H1 (cell line): ENCODE data around the gene ZSCAN22. TPM values are rescaled to one million over a fixed set of nuclear protein-coding genes. Genes with fewer than 3 reads are reported as not detected.

Experiments
- CTCF ChIA-PET: fragments of 300-600 bp; sonication (Branson Sonifier 250); formaldehyde crosslinking; loops from one replicate; lab custom pipeline; 2021; ENCODE audit not compliant: partially characterized antibody; lab: Charles Lee
- POLR2A ChIA-PET: fragments of 300-600 bp; sonication (Branson Sonifier 250); formaldehyde crosslinking; loops from one replicate; lab custom pipeline; 2021; ENCODE audit warnings: inconsistent platforms; ENCODE audit not compliant: partially characterized antibody; lab: Charles Lee
- DNase-seq, 2 experiments: peaks; one replicate each; pipeline versions ENCODE4 v3.0.0 to v3.0.0-alpha.2; 2010 to 2022; ENCODE audit warnings: low spot score in 2 of 2, low read depth in 1 of 2, mixed read lengths in 1 of 2
- FAIRE-seq: peaks from 2 replicates; lab custom pipeline; 2011; peaks lifted over from hg19 to GRCh38; lab: Jason Lieb, UNC
- H2AFZ ChIP-seq: 2 replicates; pipeline ENCODE4 v1.8.1; 2012; ENCODE audit warnings: low read length, inconsistent platforms
- H2AK5ac ChIP-seq: 2 replicates; pipeline ENCODE4 v1.6.1; 2013; ENCODE audit warnings: low read depth, low read length
- H2BK120ac ChIP-seq: replicated peaks from 2 replicates; pipeline ENCODE3; 2013; ENCODE audit warnings: low read depth, low read length, inconsistent platforms
- H2BK12ac ChIP-seq: 2 replicates; pipeline ENCODE4 v1.6.1; 2013; ENCODE audit warnings: low read depth, low read length
- H2BK15ac ChIP-seq: 2 replicates; pipeline ENCODE4 v1.6.1; 2013; ENCODE audit warnings: low read length
- H2BK20ac ChIP-seq: 2 replicates; pipeline ENCODE4 v1.6.1; 2013; ENCODE audit warnings: low read length
- H2BK5ac ChIP-seq: 2 replicates; pipeline ENCODE4 v1.6.1; 2013; ENCODE audit warnings: low read depth, low read length
- H3K14ac ChIP-seq: 2 replicates; pipeline ENCODE4 v1.6.1; 2013; ENCODE audit warnings: inconsistent platforms; ENCODE audit not compliant: insufficient read length
- H3K18ac ChIP-seq: 2 replicates; pipeline ENCODE4 v1.6.1; 2013; ENCODE audit warnings: low read length; ENCODE audit errors: extremely low read depth
- H3K23ac ChIP-seq: 2 replicates; pipeline ENCODE4 v1.6.1; 2013; ENCODE audit warnings: inconsistent platforms; ENCODE audit not compliant: insufficient read length
- H3K23me2 ChIP-seq: 2 replicates; pipeline ENCODE4 v1.6.1; 2013; ENCODE audit warnings: low read depth, low read length
- H3K27ac ChIP-seq: 2 replicates; pipeline ENCODE4 v1.6.1; 2011; ENCODE audit warnings: low read depth, low read length, inconsistent platforms
- H3K27me3 ChIP-seq, 4 experiments: replicated peaks in 1 of 4; 1 replicate in 1 of 4; 2 replicates in 3 of 4; pipeline versions ENCODE4 v1.6.1 to v1.8.1; 2011 to 2013; ENCODE audit warnings: low read length in 3 of 4, mild to moderate bottlenecking in 3 of 4, inconsistent platforms in 2 of 4, mixed read lengths in 2 of 4, moderate library complexity in 1 of 4; ENCODE audit not compliant: control insufficient read depth in 3 of 4, insufficient read depth in 3 of 4; ENCODE audit errors: extremely low read depth in 1 of 4
- H3K36me3 ChIP-seq, 4 experiments: 2 replicates each; pipeline versions ENCODE4 v1.6.1 to v1.8.1; 2011 to 2013; ENCODE audit warnings: mild to moderate bottlenecking in 4 of 4, low read length in 3 of 4, moderate library complexity in 2 of 4, control low read depth in 1 of 4, inconsistent platforms in 1 of 4; ENCODE audit not compliant: insufficient read depth in 4 of 4, control insufficient read depth in 2 of 4
- H3K4ac ChIP-seq: replicated peaks from 2 replicates; pipeline ENCODE3; 2013; ENCODE audit warnings: low read length, low read depth, mixed read lengths, inconsistent platforms; ENCODE audit not compliant: insufficient read length
- H3K4me1 ChIP-seq, 4 experiments: replicated peaks in 1 of 4; 1 replicate in 1 of 4; 2 replicates in 3 of 4; pipeline versions ENCODE4 v1.6.1 to v1.8.1; 2011 to 2013; ENCODE audit warnings: low read length in 3 of 4, inconsistent platforms in 2 of 4, mixed read lengths in 1 of 4; ENCODE audit not compliant: insufficient read depth in 4 of 4, control insufficient read depth in 3 of 4
- H3K4me2 ChIP-seq, 2 experiments: 2 replicates each; pipeline versions ENCODE4 v1.6.1 to v1.8.1; 2011 to 2013; ENCODE audit warnings: low read depth in 2 of 2, low read length in 2 of 2, control low read depth in 1 of 2, inconsistent platforms in 1 of 2, mild to moderate bottlenecking in 1 of 2; ENCODE audit not compliant: insufficient read depth in 1 of 2
- H3K4me3 ChIP-seq, 4 experiments: fragments of 200-600, 300-600 bp in 1 of 4; sonication (generic), shearing (Covaris generic), sonication (Bioruptor Twin) in 1 of 4; 2 replicates each; pipeline versions ENCODE4 v1.5.1 to v1.8.1; 2011 to 2016; ENCODE audit warnings: low read length in 4 of 4, low read depth in 3 of 4, control low read depth in 2 of 4, inconsistent platforms in 2 of 4, mild to moderate bottlenecking in 2 of 4, mixed read lengths in 1 of 4, moderate library complexity in 1 of 4; ENCODE audit not compliant: insufficient read depth in 2 of 4; ENCODE audit errors: extremely low read depth in 1 of 4
- H3K56ac ChIP-seq: replicated peaks from 2 replicates; pipeline ENCODE3; 2013; ENCODE audit warnings: low read depth, mild to moderate bottlenecking, mixed read lengths, low read length, inconsistent platforms; ENCODE audit not compliant: insufficient read length
- H3K79me1 ChIP-seq: 2 replicates; pipeline ENCODE4 v1.6.1; 2013; ENCODE audit warnings: low read depth, low read length, control low read depth
- H3K79me2 ChIP-seq, 2 experiments: 2 replicates each; pipeline versions ENCODE4 v1.6.1 to v1.8.1; 2012 to 2013; ENCODE audit warnings: low read length in 2 of 2, mild to moderate bottlenecking in 2 of 2, inconsistent platforms in 1 of 2; ENCODE audit not compliant: insufficient read depth in 2 of 2, control insufficient read depth in 1 of 2
- H3K9ac ChIP-seq, 4 experiments: replicated peaks in 1 of 4; 1 replicate in 1 of 4; 2 replicates in 3 of 4; pipeline versions ENCODE4 v1.6.1 to v1.8.1; 2011 to 2013; ENCODE audit warnings: low read depth in 3 of 4, low read length in 3 of 4, control low read depth in 2 of 4, mild to moderate bottlenecking in 2 of 4, moderate library complexity in 2 of 4, inconsistent platforms in 1 of 4; ENCODE audit errors: extremely low read depth in 1 of 4
- H3K9me3 ChIP-seq, 2 experiments: 2 replicates each; pipeline versions ENCODE4 v1.6.1 to v1.8.1; 2012 to 2013; ENCODE audit warnings: mild to moderate bottlenecking in 2 of 2, moderate library complexity in 2 of 2, control low read depth in 1 of 2, inconsistent platforms in 1 of 2, low read depth in 1 of 2, low read length in 1 of 2, mixed read lengths in 1 of 2; ENCODE audit not compliant: insufficient read depth in 2 of 2
- H4K20me1 ChIP-seq, 2 experiments: replicated peaks in 1 of 2; 2 replicates each; pipeline versions ENCODE3 to v1.8.1; 2011 to 2013; ENCODE audit warnings: inconsistent platforms in 2 of 2, low read length in 2 of 2, mild to moderate bottlenecking in 1 of 2; ENCODE audit not compliant: insufficient read depth in 2 of 2, control insufficient read depth in 1 of 2
- H4K5ac ChIP-seq: 2 replicates; pipeline ENCODE4 v1.6.1; 2013; ENCODE audit warnings: low read length, low read depth, mixed read lengths, inconsistent platforms; ENCODE audit not compliant: insufficient read length
- H4K8ac ChIP-seq: 2 replicates; pipeline ENCODE4 v1.8.0; 2013; ENCODE audit warnings: mild to moderate bottlenecking, moderate library complexity, low read length, inconsistent platforms; ENCODE audit not compliant: insufficient read depth; ENCODE audit errors: extremely low read depth
- H4K91ac ChIP-seq: replicated peaks from 2 replicates; pipeline ENCODE3; 2013; ENCODE audit warnings: low read length, mixed read lengths, inconsistent platforms; ENCODE audit not compliant: insufficient read length
- CBX8 ChIP-seq: fragments of 300-800, 300-1000 bp; sonication (generic); IDR thresholded peaks from 2 replicates; pipeline ENCODE4 v1.7.1; 2016; ENCODE audit warnings: low read depth, low read length, borderline replicate concordance
- HDAC2 ChIP-seq, 2 experiments: fragments of 300-600 bp in 1 of 2; sonication (generic) in 1 of 2; IDR thresholded peaks; 2 replicates each; pipeline ENCODE4 v1.6.1; 2011 to 2012; ENCODE audit warnings: low read depth in 2 of 2, low read length in 2 of 2, mild to moderate bottlenecking in 2 of 2, moderate library complexity in 2 of 2, borderline replicate concordance in 1 of 2, inconsistent platforms in 1 of 2
- TAF7 ChIP-seq: optimal IDR thresholded peaks from 2 replicates; pipeline ENCODE3; 2011; ENCODE audit warnings: low read depth, mild to moderate bottlenecking, inconsistent platforms, low read length, moderate library complexity, borderline replicate concordance
- TBP ChIP-seq: IDR thresholded peaks from 2 replicates; pipeline ENCODE4 v1.6.1; 2011; ENCODE audit warnings: low read depth, low read length, improper control_type of control experiment
- TEAD4 ChIP-seq: IDR thresholded peaks from 2 replicates; pipeline ENCODE4 v1.6.1; 2012; ENCODE audit warnings: low read depth, low read length, inconsistent platforms, mixed read lengths
- YY1 ChIP-seq: IDR thresholded peaks from 2 replicates; pipeline ENCODE4 v1.6.1; 2011; ENCODE audit warnings: low read depth, mild to moderate bottlenecking, low read length
- WGBS, 2 experiments: shearing (Covaris generic) in 1 of 2; methylation state at CpG; one replicate each; pipeline versions ENCODE4 v1.1.6 to v1.1.7; 2013 to 2015; ENCODE audit warnings: low lambda C conversion rate in 2 of 2, mixed read lengths in 2 of 2, inconsistent platforms in 1 of 2, low coverage in 1 of 2, missing lambda C conversion rate in 1 of 2; ENCODE audit not compliant: insufficient replicate concordance in 2 of 2, insufficient coverage in 1 of 2, insufficient read length in 1 of 2; ENCODE audit errors: extremely low coverage in 1 of 2, missing lambda C conversion rate in 1 of 2; 5-methylcytosine and 5-hydroxymethylcytosine counted together
- polyA plus RNA-seq, 7 experiments: library from polyadenylated mRNA; depleted of rRNA in 3 of 7; stranded (reverse) in 5 of 7; unstranded in 2 of 7; fragments of >200 nt in 5 of 7; fragments of 200-250 nt in 2 of 7; gene quantifications; 1 replicate in 5 of 7; 2 replicates in 1 of 7; 4 replicates in 1 of 7; pipeline versions ENCODE4 v1.2.1 to v1.2.3, GENCODE V29; 2011 to 2013; ENCODE audit warnings: missing spikeins in 2 of 7, mixed read lengths in 2 of 7
- total RNA-seq: library from RNA; stranded (reverse); fragmentation: NEBNext Ultra II Directional; extraction: Animal tissue kit (Norgen Biotek cat#: 25700); gene quantifications from 2 replicates; pipeline ENCODE4 v1.2.1, GENCODE V29; 2021

Gene ZSCAN22
- total and polyA plus RNA-seq, 2 of the 8 experiments (the other 6 are each of a cell fraction or from before 2014, with no cell fraction given), result 3.2 to 3.3 TPM

DNA sequence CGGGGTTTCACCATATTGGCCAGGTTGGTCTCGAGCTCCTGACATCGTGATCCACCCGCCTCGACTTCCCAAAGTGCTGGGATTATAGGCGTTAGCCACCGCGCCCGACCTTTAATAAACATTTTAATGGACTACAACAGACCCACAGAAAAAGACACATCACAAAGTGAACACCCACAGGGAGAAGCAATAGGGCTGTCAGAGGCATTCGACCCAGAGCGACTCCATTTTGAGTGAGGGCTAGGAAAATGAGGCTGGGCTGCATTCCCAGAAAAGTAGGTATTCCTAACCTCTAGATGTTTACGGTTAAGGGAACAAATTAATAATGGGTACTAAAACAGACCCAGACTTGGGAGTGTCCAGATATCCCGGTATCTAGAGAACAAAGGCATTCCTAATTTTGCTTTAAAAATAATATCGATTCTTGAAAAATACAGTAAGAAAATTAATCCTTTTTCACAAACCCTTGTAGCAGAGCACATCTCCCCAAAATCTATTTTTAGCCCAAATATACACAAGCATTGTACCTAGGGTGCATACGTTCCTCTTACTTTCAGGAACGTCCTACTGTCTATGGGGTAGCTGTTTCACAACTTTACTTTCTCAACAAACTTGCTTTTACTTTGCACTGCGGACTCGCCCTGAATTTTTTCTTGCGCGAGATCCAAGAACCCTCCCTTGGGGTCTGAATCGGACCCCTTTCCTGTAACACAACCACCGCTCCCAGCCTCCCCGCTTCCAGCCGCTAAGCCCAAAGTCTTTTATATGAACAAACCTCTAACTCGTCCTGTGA lies 48.9 kb upstream of the ZSCAN22 start:
- Histone ChIP-seq H3K4me1 (peaks cover 4 to 11% (median 6%) of the 10 kb centered on the region in 4 experiments; a peak in 6 of 7 replicates), H4K5ac (peak overlapping the region; percentile 25), H3K18ac (no peak overlapping the region; the same call in 1 of the 2 replicates), H4K91ac (no peak overlapping the region), H4K20me1 (peaks cover 9 to 17% of the 10 kb centered on the region in 2 experiments), H3K4ac (no peak overlapping the region), H4K8ac (peak overlapping the region; percentile 47), H3K9ac (peak overlapping the region; percentile 64 to 95 (median 80)), H2BK5ac (peak overlapping the region; percentile 88; the same call in 1 of the 2 replicates), H3K4me2 (peak overlapping the region; percentile 74 to 78), H2BK120ac (no peak overlapping the region), H3K79me2 (peaks cover 23 to 46% of the 10 kb centered on the region in 2 experiments), H2BK15ac (no peak overlapping the region), H2AFZ (no peak overlapping the region), H3K4me3 (peak overlapping the region; percentile 86 to 97 (median 94)), H2AK5ac (no peak overlapping the region), H3K27me3 (no peaks in the 10 kb centered on the region), H3K23me2 (peaks cover 6% of the 10 kb centered on the region), H2BK12ac (no peak overlapping the region), H3K79me1 (peaks cover 15% of the 10 kb centered on the region), H3K23ac (no peak overlapping the region), H3K9me3 (no peaks in the 10 kb centered on the region), H3K27ac (peak overlapping the region; percentile 78), H3K56ac (no peak overlapping the region), H3K14ac (no peak overlapping the region), H2BK20ac (no peak overlapping the region), H3K36me3 (peaks cover 0 to 13% (median 2%) of the 10 kb centered on the region in 4 experiments; a peak in 3 of 8 replicates)
- FAIRE-seq (no peak), DNase-seq (no peak)
- TF ChIP-seq TBP (no peak), HDAC2 (IDR thresholded peaks at IDR 0.05; ENCODE audit: borderline replicate concordance in 1 of 2, low read depth in 2 of 2, low read length in 2 of 2) (no peak), CBX8 (no peak), TEAD4 (no peak), TAF7 (no peak), YY1 (peak; percentile 61; the same call in 1 of the 2 replicates)
- ChIA-PET CTCF (interaction anchor here (0.6 to 1.0 kb wide), 3 partner anchors 10 to 1090 kb away, joined by 3 read pairs; no protein-coding TSS in a partner anchor), POLR2A (interaction anchor here (0.8 to 3.9 kb wide), 23 partner anchors 8 to 108 kb away, joined by 3 to 30 read pairs (median 5); partner anchors contain the start of genes ERVK3-1, ZNF274, ZNF544 and ZSCAN22)
- WGBS, 2 experiments, result 44% methylated on average over 25 of the region's 25 CpGs; no CpG with 5 or more reads in 1 of the 2 experiments
